IMR-90 (cell line): Measurements from ENCODE around the gene RASAL1. TPM values are rescaled to one million over a fixed set of nuclear protein-coding genes. Genes with fewer than 3 reads are reported as not detected.

Source experiments
- ATAC-seq: fragments of 200-7000 bp; cut with Tn5 transposase; 2 replicates; pipeline ENCODE4 v1.9.1; 2020; ENCODE audit warnings: low read depth, mild to moderate bottlenecking, moderate library complexity
- BruUV-seq: library from RNA; stranded (reverse); fragments of 400-500 nt; replicated peaks from 2 replicates; lab custom pipeline; 2021; lab: Mats Ljungman, UMichigan
- CTCF ChIA-PET: fragments of 300-600 bp; formaldehyde crosslinking; extraction: SDS; loops from one replicate; lab custom pipeline; 2021; ENCODE audit warnings: antibody characterized with exemption; lab: Yijun Ruan, JAX
- POLR2A ChIA-PET: fragments of 300-600 bp; sonication (Branson Sonifier 250); formaldehyde crosslinking; loops from one replicate; lab custom pipeline; 2022; ENCODE audit warnings: antibody characterized with exemption; ENCODE audit not compliant: unreplicated experiment; lab: Charles Lee
- DNase-seq: peaks from one replicate; pipeline ENCODE4 v3.0.0; 2013
- H2AFZ ChIP-seq: replicated peaks from 2 replicates; pipeline ENCODE3; 2013; ENCODE audit warnings: low read length, mild to moderate bottlenecking; ENCODE audit not compliant: poor library complexity
- H2AK5ac ChIP-seq: 2 replicates; pipeline ENCODE4 v1.6.1; 2013; ENCODE audit warnings: low read depth, low read length, inconsistent platforms
- H2AK9ac ChIP-seq: replicated peaks from 2 replicates; pipeline ENCODE3; 2013; ENCODE audit warnings: mild to moderate bottlenecking, low read depth, low read length, moderate library complexity; ENCODE audit not compliant: poor library complexity
- H2BK120ac ChIP-seq: 2 replicates; pipeline ENCODE4 v1.6.1; 2013; ENCODE audit warnings: low read depth, low read length, inconsistent platforms
- H2BK15ac ChIP-seq: 3 replicates; pipeline ENCODE4 v1.6.1; 2013; ENCODE audit warnings: low read depth, low read length, inconsistent platforms
- H2BK20ac ChIP-seq: 2 replicates; pipeline ENCODE4 v1.6.1; 2013; ENCODE audit warnings: low read depth, mild to moderate bottlenecking, inconsistent platforms, low read length, moderate library complexity
- H2BK5ac ChIP-seq: 2 replicates; pipeline ENCODE4 v1.6.1; 2013; ENCODE audit warnings: mild to moderate bottlenecking, low read depth, low read length, inconsistent platforms; ENCODE audit not compliant: poor library complexity, severe bottlenecking
- H3K14ac ChIP-seq: replicated peaks from 2 replicates; pipeline ENCODE4 v1.6.1; 2013; ENCODE audit warnings: low read depth, low read length, inconsistent platforms
- H3K18ac ChIP-seq: 2 replicates; pipeline ENCODE4 v1.6.1; 2013; ENCODE audit warnings: low read depth, low read length, control low read depth
- H3K23ac ChIP-seq: 2 replicates; pipeline ENCODE4 v1.6.1; 2013; ENCODE audit warnings: low read depth, low read length, inconsistent platforms
- H3K27ac ChIP-seq: 2 replicates; pipeline ENCODE4 v1.5.1; 2013; ENCODE audit warnings: mild to moderate bottlenecking, control low read depth, low read length; ENCODE audit not compliant: insufficient read depth
- H3K27me3 ChIP-seq: 2 replicates; pipeline ENCODE4 v1.6.1; 2013; ENCODE audit warnings: low read length; ENCODE audit not compliant: control insufficient read depth, insufficient read depth
- H3K36me3 ChIP-seq: 2 replicates; pipeline ENCODE4 v1.6.1; 2013; ENCODE audit warnings: low read length, mixed read lengths; ENCODE audit not compliant: control insufficient read depth, insufficient read depth
- H3K4ac ChIP-seq: 2 replicates; pipeline ENCODE4 v1.6.1; 2013; ENCODE audit warnings: low read depth, low read length, inconsistent platforms
- H3K4me1 ChIP-seq: 2 replicates; pipeline ENCODE4 v1.6.1; 2013; ENCODE audit warnings: low read length, mixed read lengths; ENCODE audit not compliant: control insufficient read depth, insufficient read depth
- H3K4me2 ChIP-seq: 2 replicates; pipeline ENCODE4 v1.6.1; 2013; ENCODE audit warnings: low read depth, mild to moderate bottlenecking, control low read depth, low read length, moderate library complexity
- H3K4me3 ChIP-seq: 2 replicates; pipeline ENCODE4 v1.5.1; 2013; ENCODE audit warnings: low read depth, mild to moderate bottlenecking, control low read depth, low read length, moderate library complexity; ENCODE audit not compliant: insufficient read depth
- H3K56ac ChIP-seq: 2 replicates; pipeline ENCODE4 v1.6.1; 2013; ENCODE audit warnings: low read length, inconsistent platforms; ENCODE audit not compliant: insufficient read depth; ENCODE audit errors: extremely low read depth
- H3K79me1 ChIP-seq, 2 experiments: 2 replicates each; pipeline ENCODE4 v1.6.1; 2013; ENCODE audit warnings: low read length in 2 of 2, inconsistent platforms in 1 of 2, low read depth in 1 of 2
- H3K9ac ChIP-seq: 2 replicates; pipeline ENCODE4 v1.6.1; 2013; ENCODE audit warnings: low read depth, low read length, control low read depth
- H3K9me1 ChIP-seq: 2 replicates; pipeline ENCODE4 v1.6.1; 2013; ENCODE audit warnings: low read length, inconsistent platforms; ENCODE audit not compliant: insufficient read depth
- H3K9me3 ChIP-seq: 2 replicates; pipeline ENCODE4 v1.6.1; 2013; ENCODE audit warnings: low read length; ENCODE audit not compliant: control insufficient read depth, insufficient read depth
- H4K20me1 ChIP-seq: 2 replicates; pipeline ENCODE4 v1.6.1; 2013; ENCODE audit warnings: low read length, inconsistent platforms; ENCODE audit not compliant: insufficient read depth
- H4K5ac ChIP-seq: 2 replicates; pipeline ENCODE4 v1.6.1; 2013; ENCODE audit warnings: mild to moderate bottlenecking, low read depth, low read length, control low read depth
- H4K8ac ChIP-seq, 2 experiments: 2 replicates each; pipeline ENCODE4 v1.6.1; 2013; ENCODE audit warnings: low read depth in 2 of 2, low read length in 2 of 2, control low read depth in 1 of 2, inconsistent platforms in 1 of 2
- H4K91ac ChIP-seq: 2 replicates; pipeline ENCODE4 v1.6.1; 2013; ENCODE audit warnings: low read depth, low read length, inconsistent platforms; ENCODE audit not compliant: insufficient read depth
- CTCF ChIP-seq: conservative IDR thresholded peaks from 2 replicates; pipeline ENCODE4 v1.5.1; 2012; ENCODE audit warnings: mild to moderate bottlenecking, low read depth, low read length, improper control_type of control experiment
- MAFK ChIP-seq: IDR thresholded peaks from 2 replicates; pipeline ENCODE4 v1.6.1; 2012; ENCODE audit warnings: low read depth, low read length, improper control_type of control experiment
- POLR2A ChIP-seq: IDR thresholded peaks from 2 replicates; pipeline ENCODE4 v1.6.1; 2012; ENCODE audit warnings: mild to moderate bottlenecking, low read depth, low read length
- RAD21 ChIP-seq: IDR thresholded peaks from 2 replicates; pipeline ENCODE4 v1.6.1; 2012; ENCODE audit warnings: low read length, improper control_type of control experiment
- SMC3 ChIP-seq: fragments of 150-350 bp; IDR thresholded peaks from 2 replicates; pipeline ENCODE4 v1.6.1; 2016; ENCODE audit warnings: low read depth, mild to moderate bottlenecking, antibody characterized with exemption, low read length, moderate library complexity
- WGBS, 2 experiments: methylation state at CpG; one replicate each; pipeline versions ENCODE4 v1.1.5 to v1.1.7; 2013; ENCODE audit warnings: missing lambda C conversion rate in 2 of 2; ENCODE audit not compliant: insufficient read length in 1 of 2; ENCODE audit errors: extremely low coverage in 2 of 2; 5-methylcytosine and 5-hydroxymethylcytosine counted together
- dilution Hi-C: fragments of 300-500 bp; cut with HindIII; formaldehyde crosslinking; loops from one replicate; pipeline ENCODE4 v1.14.3; 2018; ENCODE audit warnings: low sequenced_read_pairs; ENCODE audit not compliant: unreplicated experiment
- in situ Hi-C: fragments of 300-500 bp; cut with MboI; formaldehyde crosslinking; loops from 3 replicates; pipeline ENCODE4 v1.14.3; 2019; ENCODE audit warnings: low sequenced_read_pairs, inconsistent platforms, mixed read lengths
- intact Hi-C: fragments of 100-400 bp; cut with micrococcal nuclease; formaldehyde crosslinking; loops from 2 replicates; pipeline ENCODE4 v1.10.0; 2022
- polyA plus RNA-seq, 3 experiments: library from polyadenylated mRNA; depleted of rRNA; stranded (reverse); fragments of >200 nt; gene quantifications; 2 replicates each; pipeline ENCODE4 v1.2.3, GENCODE V29; 2012; ENCODE audit warnings: low replicate concordance in 1 of 3
- total RNA-seq: library from RNA; depleted of rRNA; stranded (reverse); fragments of >200 nt; gene quantifications from 2 replicates; pipeline ENCODE4 v1.2.3, GENCODE V29; 2012

Gene RASAL1
- total and polyA plus RNA-seq, 2 of the 4 experiments (the other 2 are of a cell fraction), result not detected

DNA sequence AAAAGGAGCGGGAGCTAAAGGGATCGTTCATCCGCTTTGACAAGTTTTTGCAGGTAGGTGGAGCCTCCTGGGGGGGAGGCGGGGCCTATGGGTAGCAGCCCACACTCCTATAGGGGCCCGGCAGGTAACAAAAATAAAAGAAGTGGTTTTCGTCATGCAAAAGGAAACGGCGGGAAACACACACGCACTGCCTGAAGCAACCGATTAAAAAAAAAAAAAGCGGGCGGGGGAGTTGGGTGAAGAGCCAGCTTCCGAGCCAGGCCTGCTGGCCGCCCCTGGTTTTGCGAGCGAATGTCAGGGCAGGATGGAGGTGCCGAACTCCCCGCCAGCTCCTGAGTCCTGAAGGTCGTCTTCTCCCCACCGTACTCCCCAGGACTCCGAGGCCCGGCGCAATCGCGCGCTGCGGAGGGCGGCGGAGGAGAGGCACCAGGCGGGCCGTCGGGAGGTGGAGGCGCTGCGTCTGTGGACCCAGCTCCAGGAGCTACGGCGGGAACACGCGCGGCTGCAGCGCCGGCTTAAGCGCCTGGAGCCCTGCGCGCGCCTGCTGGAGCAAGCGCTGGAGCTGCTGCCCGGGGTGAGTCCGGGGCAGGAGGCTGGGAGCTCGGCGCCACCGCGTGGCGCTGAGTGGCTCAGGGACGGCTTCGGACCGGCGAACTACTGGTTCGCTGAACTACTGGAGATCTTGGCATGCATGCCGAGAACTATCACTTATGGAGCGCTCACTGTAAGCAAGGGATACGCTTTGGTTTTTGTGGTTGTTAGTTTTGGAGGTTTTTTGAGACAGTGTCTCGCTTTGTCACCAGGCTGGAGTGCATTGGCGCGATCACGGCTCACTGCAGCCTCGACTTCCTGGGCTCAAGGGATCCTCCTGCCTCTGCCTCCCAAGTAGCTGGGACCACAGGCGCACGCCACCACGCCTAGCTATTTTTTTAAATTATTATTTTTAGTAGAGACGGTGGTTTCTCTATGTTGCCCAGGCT lies 17.6 kb upstream of the RASAL1 start:
- H3K4me3 ChIP-seq, result no peak overlapping the region
- H3K23ac ChIP-seq, result no peak overlapping the region
- intact Hi-C loops (loop anchor here (1.0 to 5.0 kb wide), 2 partner anchors 105 to 161 kb away; no protein-coding TSS in a partner anchor), dilution Hi-C loops (no loop called here), in situ Hi-C loops (no loop called here)
- peaks cover 2% of the 10 kb centered on the region; the same call in 1 of the 2 replicates for H3K4me1 ChIP-seq
- H2BK15ac ChIP-seq, result no peak overlapping the region
- H4K20me1 ChIP-seq, result no peaks in the 10 kb centered on the region
- no peak overlapping the region for H4K91ac ChIP-seq
- peaks cover 4% of the 10 kb centered on the region; the same call in 1 of the 2 replicates for H3K36me3 ChIP-seq
- no peak overlapping the region for H2AK5ac ChIP-seq
- no peaks in the 10 kb centered on the region for H3K9me3 ChIP-seq
- peak overlapping the region; percentile 91 for H2AFZ ChIP-seq
- CTCF ChIA-PET, result interaction anchor here (1.1 to 1.5 kb wide), 5 partner anchors 12 to 161 kb away, joined by 3 to 8 read pairs (median 4); no protein-coding TSS in a partner anchor
- H3K9ac ChIP-seq, result no peak overlapping the region
- H2BK20ac ChIP-seq, result no peak overlapping the region
- H4K8ac ChIP-seq, result no peak overlapping the region
- peaks cover 46% of the 10 kb centered on the region for H3K27me3 ChIP-seq
- H3K4me2 ChIP-seq, result peak overlapping the region; percentile 69
- POLR2A ChIA-PET, result no interaction called here
- H4K5ac ChIP-seq, result no peak overlapping the region
- WGBS, 2 experiments, result 2% methylated on average over 38 of the region's 70 CpGs; no CpG with 5 or more reads in 1 of the 2 experiments
- H2BK5ac ChIP-seq, result no peak overlapping the region
- H3K79me1 ChIP-seq, result no peaks in the 10 kb centered on the region
- no peak overlapping the region for H3K18ac ChIP-seq
- no peak overlapping the region for H3K27ac ChIP-seq
- H3K56ac ChIP-seq, result no peak overlapping the region
- H3K14ac ChIP-seq, result no peak overlapping the region
- peak; percentile 82 for ATAC-seq
- peak; percentile 65 for DNase-seq
- H3K9me1 ChIP-seq, result no peaks in the 10 kb centered on the region
- H2BK120ac ChIP-seq, result no peak overlapping the region
- H2AK9ac ChIP-seq, result peak overlapping the region; percentile 28
- H3K4ac ChIP-seq, result no peak overlapping the region
- no TSS peak for BruUV-seq
- TF ChIP-seq MAFK (no peak), POLR2A (no peak), SMC3 (peak; percentile 42), RAD21 (peak; percentile 47), CTCF (peak; percentile 48)
